Neural cell (in vitro differentiated cells): ENCODE data around the gene MYL7. TPM values are rescaled to one million over a fixed set of nuclear protein-coding genes. Genes with fewer than 3 reads are reported as not detected.

ENCODE experiments used
- H2AFZ ChIP-seq: fragments of 200-600, 300-800 bp; sonication (generic), shearing (Covaris generic); 2 replicates; pipeline ENCODE4 v1.6.0; 2014; ENCODE audit warnings: low read depth, mild to moderate bottlenecking, antibody characterized with exemption, low read length, moderate library complexity
- H3F3A ChIP-seq: fragments of 200-600 bp; shearing (Covaris generic); 2 replicates; pipeline ENCODE4 v1.6.1; 2016; ENCODE audit warnings: mild to moderate bottlenecking, moderate library complexity, mixed read lengths, antibody characterized with exemption, low read length; ENCODE audit not compliant: insufficient read depth, poor library complexity, severe bottlenecking
- H3K27ac ChIP-seq: fragments of 200-600, 300-800 bp; sonication (generic), shearing (Covaris generic); 2 replicates; pipeline ENCODE4 v1.5.1; 2014; ENCODE audit warnings: mild to moderate bottlenecking, low read length, moderate library complexity
- H3K27me3 ChIP-seq: fragments of 300-800, 200-600 bp; sonication (generic), shearing (Covaris generic); 2 replicates; pipeline ENCODE4 v1.6.0; 2014; ENCODE audit warnings: mild to moderate bottlenecking, low read depth, low read length, moderate library complexity; ENCODE audit not compliant: insufficient read depth
- H3K36me3 ChIP-seq: fragments of 300-800, 200-600 bp; sonication (generic), shearing (Covaris generic); 2 replicates; pipeline ENCODE4 v1.5.1; 2014; ENCODE audit warnings: mild to moderate bottlenecking, antibody characterized with exemption, low read length, moderate library complexity; ENCODE audit not compliant: insufficient read depth
- H3K4me2 ChIP-seq: fragments of 300-800, 200-600 bp; sonication (generic), shearing (Covaris generic); 2 replicates; pipeline ENCODE4 v1.6.0; 2014; ENCODE audit warnings: mild to moderate bottlenecking, low read length
- H3K4me3 ChIP-seq: fragments of 300-800, 200-600 bp; sonication (generic), shearing (Covaris generic); 2 replicates; pipeline ENCODE4 v1.5.1; 2014; ENCODE audit warnings: mild to moderate bottlenecking, low read length, moderate library complexity
- H3K79me2 ChIP-seq: fragments of 200-600 bp; shearing (Covaris generic); replicated peaks from 2 replicates; pipeline ENCODE4 v1.6.0; 2014; ENCODE audit warnings: mild to moderate bottlenecking, low read length, moderate library complexity; ENCODE audit not compliant: insufficient read depth
- H3K9ac ChIP-seq: fragments of 300-800, 200-600 bp; sonication (generic), shearing (Covaris generic); 2 replicates; pipeline ENCODE4 v1.6.1; 2016; ENCODE audit warnings: mild to moderate bottlenecking, low read length, mixed read lengths
- H3K9me2 ChIP-seq: fragments of 200-600 bp; shearing (Covaris generic); 2 replicates; pipeline ENCODE4 v1.6.1; 2016; ENCODE audit warnings: mild to moderate bottlenecking, low read length, mixed read lengths; ENCODE audit not compliant: insufficient read depth
- H3K9me3 ChIP-seq: fragments of 200-600, 300-800 bp; sonication (generic), shearing (Covaris generic); 2 replicates; pipeline ENCODE4 v1.6.1; 2016; ENCODE audit warnings: mild to moderate bottlenecking, mixed run types, low read length, moderate library complexity, mixed read lengths
- H4K20me1 ChIP-seq: fragments of 200-600 bp; shearing (Covaris generic); 2 replicates; pipeline ENCODE4 v1.6.1; 2016; ENCODE audit warnings: mild to moderate bottlenecking, mixed run types; ENCODE audit not compliant: insufficient read depth
- CTCF ChIP-seq: fragments of 450-650 bp; IDR thresholded peaks from 2 replicates; pipeline ENCODE4 v1.5.1; 2014; ENCODE audit warnings: antibody characterized with exemption, mild to moderate bottlenecking, moderate library complexity; ENCODE audit not compliant: poor library complexity, severe bottlenecking
- EZH2 ChIP-seq: fragments of 200-600, 300-800 bp; shearing (Covaris generic), sonication (generic); IDR thresholded peaks from 2 replicates; pipeline ENCODE4 v1.6.1; 2014; ENCODE audit warnings: antibody characterized with exemption, low read length, borderline replicate concordance, mild to moderate bottlenecking; ENCODE audit not compliant: insufficient read depth, poor library complexity, severe bottlenecking
- MXI1 ChIP-seq: fragments of 450-650 bp; conservative IDR thresholded peaks from 2 replicates; pipeline ENCODE4 v1.6.1; 2014; ENCODE audit warnings: antibody characterized with exemption, mild to moderate bottlenecking; ENCODE audit not compliant: poor library complexity, severe bottlenecking
- POLR2AphosphoS5 ChIP-seq: IDR thresholded peaks from 2 replicates; pipeline ENCODE4 v1.6.1; 2012
- RAD21 ChIP-seq: fragments of 450-650 bp; conservative IDR thresholded peaks from 2 replicates; pipeline ENCODE4 v1.6.1; 2014; ENCODE audit warnings: antibody characterized with exemption, mild to moderate bottlenecking, moderate library complexity
- REST ChIP-seq: IDR thresholded peaks from 2 replicates; pipeline ENCODE4 v1.6.1; 2012; ENCODE audit warnings: borderline replicate concordance
- SMC3 ChIP-seq: fragments of 450-650 bp; conservative IDR thresholded peaks from 2 replicates; pipeline ENCODE4 v1.6.1; 2014; ENCODE audit warnings: antibody characterized with exemption, mild to moderate bottlenecking, moderate library complexity; ENCODE audit not compliant: poor library complexity
- TAF1 ChIP-seq: IDR thresholded peaks from 2 replicates; pipeline ENCODE4 v1.6.1; 2012; ENCODE audit warnings: low read depth
- polyA minus RNA-seq: library from RNA; depleted of rRNA, polyadenylated mRNA; stranded (reverse); fragments of >200 nt; gene quantifications from 2 replicates; pipeline ENCODE4 v1.2.3, GENCODE V29; 2014
- polyA plus RNA-seq: library from polyadenylated mRNA; depleted of rRNA; stranded (reverse); fragments of >200 nt; gene quantifications from 2 replicates; pipeline ENCODE4 v1.2.3, GENCODE V29; 2014

MYL7 gene
- polyA plus RNA-seq (0.76 TPM in 1 of 2 replicates, not detected in the other), polyA minus RNA-seq (not detected in 2 replicates)

- TF ChIP-seq REST (no peak), RAD21 (no peak), POLR2AphosphoS5 (no peak), MXI1 (no peak)
- H4K20me1 ChIP-seq, result no peaks in the 10 kb centered on the region
Observed at GRCh38 chr7:44141221-44141850, at the start of gene MYL7. TSS of gene MYL7 (minus strand) at chr7:44141332. CDS start at chr7:44141305, 27 bp downstream.

GRCh38 chr7:44189993-44190872 is 49.1 kb upstream of the MYL7 start:
- no peaks in the 10 kb centered on the region for H4K20me1 ChIP-seq
- no peak overlapping the region for H2AFZ ChIP-seq
- peak overlapping the region; percentile 44 for H3K4me3 ChIP-seq
- no peaks in the 10 kb centered on the region for H3K9me2 ChIP-seq
- H3K9ac ChIP-seq, result peak overlapping the region; percentile 44
- H3K36me3 ChIP-seq, result no peaks in the 10 kb centered on the region
- TF ChIP-seq REST (no peak), SMC3 (no peak), CTCF (no peak), TAF1 (no peak), RAD21 (no peak), MXI1 (no peak), EZH2 (no peak), POLR2AphosphoS5 (no peak)
- H3K4me2 ChIP-seq, result no peak overlapping the region
- peak overlapping the region; percentile 81 for H3K27ac ChIP-seq
- H3K27me3 ChIP-seq, result no peaks in the 10 kb centered on the region
- H3F3A ChIP-seq, result no peaks in the 10 kb centered on the region
- no peaks in the 10 kb centered on the region for H3K9me3 ChIP-seq
- H3K79me2 ChIP-seq, result no peaks in the 10 kb centered on the region

More at GRCh38 chr7:44141221-44141850, at the start of gene MYL7:
- peaks cover 7% of the 10 kb centered on the region for H3K27me3 ChIP-seq
- H3K36me3 ChIP-seq, result no peaks in the 10 kb centered on the region
- no peak within 1 kb of the TSS for H3K4me3 ChIP-seq
- no peak within 1 kb of the TSS for H3K9ac ChIP-seq
- H3K27ac ChIP-seq, result no peak within 1 kb of the TSS
- H3K4me2 ChIP-seq, result no peak within 1 kb of the TSS
- no peaks in the 10 kb centered on the region for H3K9me2 ChIP-seq
- H3K79me2 ChIP-seq, result no peaks in the 10 kb centered on the region
- no peaks in the 10 kb centered on the region for H3F3A ChIP-seq
- no peaks in the 10 kb centered on the region for H3K9me3 ChIP-seq
- H2AFZ ChIP-seq, result no peak within 1 kb of the TSS
